DOHH2 (cell line): ENCODE data around the gene SLC39A5.
"Not testable (repeated sequence)": the region's sequence is repeated elsewhere in the genome, so short reads cannot be mapped to it uniquely, and the experiment has no call there.

Experiments used
- CTCF ChIP-seq: fragments of 200-600 bp; sonication (generic); IDR thresholded peaks from one replicate; pipeline ENCODE4 v1.5.1; 2014; ENCODE audit warnings: antibody characterized with exemption, mild to moderate bottlenecking, low read depth, low read length; ENCODE audit not compliant: poor library complexity, severe bottlenecking
- EZH2phosphoT487 ChIP-seq: fragments of 200-600 bp; sonication (generic); IDR thresholded peaks from 2 replicates; pipeline ENCODE4 v1.6.1; 2017; ENCODE audit warnings: borderline replicate concordance, mild to moderate bottlenecking, antibody characterized with exemption, low read length, moderate library complexity, mixed read lengths

- TF ChIP-seq CTCF, EZH2phosphoT487: not testable (repeated sequence)
Measured at GRCh38 chr12:56196818-56197550, 32.9 kb upstream of the SLC39A5 start.
